OCI-LY1 (cell line): ENCODE data around the gene POLE.

Source experiments
- CTCF ChIP-seq: fragments of 200-600 bp; sonication (generic), shearing (Covaris generic); IDR thresholded peaks from 2 replicates; pipeline ENCODE4 v1.5.1; 2017; ENCODE audit warnings: mild to moderate bottlenecking, antibody characterized with exemption, low read length, moderate library complexity, mixed read lengths
- EZH2 ChIP-seq: fragments of 200-600 bp; sonication (generic), shearing (Covaris generic); IDR thresholded peaks from 2 replicates; pipeline ENCODE4 v1.8.0; 2017; ENCODE audit warnings: borderline replicate concordance, mixed run types, mild to moderate bottlenecking, antibody characterized with exemption, low read length, moderate library complexity, mixed read lengths

GRCh38 chr12:132575661-132576060, 111.5 kb downstream of the POLE start:
- no peak for TF ChIP-seq CTCF
- no peak for TF ChIP-seq EZH2
